ENCODE measurements around the gene LAMTOR3.
A peak's percentile ranks its signal among the peaks of the same experiment; 100 is the strongest.

The LAMTOR3 gene

GRCh38 chr4:99885687-99886086 lies 8.5 kb downstream of the LAMTOR3 start:
- H3K4me3 Mint-ChIP-seq, result no peak overlapping the region
- peaks cover 2 to 7% of the 10 kb centered on the region in 2 donors for H3K4me1 Mint-ChIP-seq (ENCODE audit: low read depth in 2 of 2)
- no peaks in the 10 kb centered on the region for H3K27me3 Mint-ChIP-seq
- H3K27ac Mint-ChIP-seq, result no peak overlapping the region
- H3K9me3 Mint-ChIP-seq, result no peaks in the 10 kb centered on the region
- peaks cover 52% of the 10 kb centered on the region for H3K36me3 Mint-ChIP-seq (ENCODE audit: insufficient read depth)
- DNase-seq (no peak), ATAC-seq (replicated peaks) (no peak)

DNA sequence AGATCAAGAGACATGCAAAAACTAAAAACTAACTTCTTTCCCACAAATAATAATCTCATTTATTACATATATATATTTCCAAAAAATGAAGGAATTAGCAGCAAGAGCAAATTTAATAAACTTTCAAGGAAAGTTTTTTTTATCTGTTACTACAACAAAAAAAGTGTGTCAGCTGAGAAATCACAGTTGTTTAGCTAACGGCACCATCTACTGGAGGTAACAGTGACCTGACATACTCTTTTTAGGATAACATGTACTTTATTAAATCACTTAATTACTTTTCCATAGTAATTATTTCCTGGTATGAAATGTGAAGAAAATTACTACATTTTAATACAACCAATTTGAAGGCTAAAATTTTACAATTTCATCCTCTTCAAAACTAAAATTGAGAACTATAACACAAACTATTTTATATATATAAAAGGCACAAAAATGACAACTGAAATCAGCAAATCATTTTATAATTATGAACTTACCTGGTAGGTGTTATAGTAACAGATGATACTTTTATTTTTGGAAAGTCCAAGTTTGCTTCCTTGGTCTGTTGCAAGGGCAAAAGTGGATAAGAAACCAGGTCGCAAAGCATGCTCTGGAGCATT lies 9.1 kb downstream of the LAMTOR3 start:
- Mint-ChIP-seq H3K9me3 (no peaks in the 10 kb centered on the region), H3K4me3 (no peak overlapping the region), H3K27me3 (no peaks in the 10 kb centered on the region), H3K27ac (no peak overlapping the region), H3K36me3 (ENCODE audit: insufficient read depth) (peaks cover 57% of the 10 kb centered on the region), H3K4me1 (ENCODE audit: low read depth in 2 of 2) (peaks cover 2 to 5% of the 10 kb centered on the region in 2 donors)
- peak; percentile 11 to 16 (median 16) for DNase-seq
- no peak for ATAC-seq (replicated peaks)

- Mint-ChIP-seq H3K4me1 (ENCODE audit: low read depth in 2 of 2) (peaks cover 0 to 4% of the 10 kb centered on the region in 2 donors), H3K36me3 (ENCODE audit: insufficient read depth) (peaks cover 50% of the 10 kb centered on the region), H3K4me3 (no peak overlapping the region), H3K27ac (no peak overlapping the region), H3K9me3 (no peaks in the 10 kb centered on the region), H3K27me3 (no peaks in the 10 kb centered on the region)
- ATAC-seq (replicated peaks) (no peak), DNase-seq (no peak)
These were observed 14.8 kb downstream of the LAMTOR3 start for GRCh38 chr4:99879458-99879857.

DNA sequence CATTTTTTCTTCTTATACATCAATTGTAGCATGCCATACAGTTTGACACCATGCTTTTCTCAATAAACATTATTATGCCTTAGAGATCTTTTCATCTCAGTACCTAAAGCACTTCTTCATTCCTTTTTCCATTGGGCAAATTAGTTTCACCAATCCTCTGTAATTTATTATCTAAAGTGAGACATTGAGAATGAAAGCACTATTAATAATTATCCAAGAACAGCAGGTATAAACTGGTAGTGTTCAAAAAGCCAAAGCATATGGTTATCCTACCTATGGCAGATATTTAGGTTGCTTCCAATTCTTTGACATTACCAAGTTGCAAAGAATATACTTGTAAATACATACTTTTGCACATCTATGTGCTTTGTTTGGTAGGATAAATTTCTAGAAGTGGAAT lies 15.6 kb downstream of the LAMTOR3 start:
- Mint-ChIP-seq H3K27me3 (no peaks in the 10 kb centered on the region), H3K4me3 (no peak overlapping the region), H3K4me1 (ENCODE audit: low read depth in 2 of 2) (peaks cover 0 to 4% of the 10 kb centered on the region in 2 donors), H3K27ac (no peak overlapping the region), H3K36me3 (ENCODE audit: insufficient read depth) (peaks cover 41% of the 10 kb centered on the region), H3K9me3 (no peaks in the 10 kb centered on the region)
- DNase-seq (no peak), ATAC-seq (replicated peaks) (no peak)

DNA sequence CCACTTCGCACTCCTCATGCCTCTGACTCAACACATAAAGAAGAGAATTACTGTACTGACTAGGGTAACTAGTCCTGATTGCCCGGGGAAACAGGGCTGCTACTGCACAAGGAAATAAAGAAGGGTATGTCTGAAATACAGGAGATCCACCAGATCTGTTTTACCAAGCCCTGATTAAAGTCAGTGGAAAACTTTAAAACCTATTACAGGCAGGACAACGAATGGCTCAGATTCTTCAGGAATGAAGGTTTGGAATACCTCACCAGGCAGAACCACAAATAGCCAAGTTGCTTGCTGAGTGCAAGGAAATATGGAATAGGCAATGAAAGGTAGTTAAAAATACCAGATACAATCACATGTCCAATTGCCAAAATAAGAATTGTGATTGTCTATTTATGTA lies 17.3 kb downstream of the LAMTOR3 start:
- Mint-ChIP-seq H3K27ac (no peak overlapping the region), H3K4me1 (ENCODE audit: low read depth in 2 of 2) (peaks cover 0 to 4% of the 10 kb centered on the region in 2 donors), H3K9me3 (no peaks in the 10 kb centered on the region), H3K27me3 (no peaks in the 10 kb centered on the region), H3K4me3 (no peak overlapping the region), H3K36me3 (ENCODE audit: insufficient read depth) (peaks cover 32% of the 10 kb centered on the region)
- DNase-seq (no peak), ATAC-seq (replicated peaks) (no peak)

DNA sequence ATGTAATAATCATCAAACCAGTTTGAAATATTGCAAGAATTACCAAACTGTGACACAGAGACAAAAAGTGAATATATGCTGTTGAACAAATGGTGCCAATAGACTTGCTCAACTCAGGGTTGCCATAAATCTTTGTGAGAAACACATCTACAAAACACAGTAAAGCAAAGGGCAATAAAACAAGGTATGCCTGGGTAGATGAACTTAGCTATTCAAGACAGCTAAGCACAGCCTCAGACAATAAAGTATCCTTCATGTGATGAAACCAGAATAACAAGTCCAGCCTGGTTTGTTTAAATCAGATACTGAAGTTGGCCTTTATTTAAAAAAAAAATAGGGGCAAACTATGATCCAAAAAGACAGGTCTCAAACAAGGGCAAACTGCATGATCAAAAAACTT lies 19.2 kb downstream of the LAMTOR3 start:
- H3K4me3 Mint-ChIP-seq, result no peak overlapping the region
- H3K36me3 Mint-ChIP-seq (ENCODE audit: insufficient read depth), result peaks cover 13% of the 10 kb centered on the region
- peaks cover 0 to 4% of the 10 kb centered on the region in 2 donors for H3K4me1 Mint-ChIP-seq (ENCODE audit: low read depth in 2 of 2)
- ATAC-seq (replicated peaks) (no peak), DNase-seq (no peak)
- H3K27ac Mint-ChIP-seq, result peak overlapping the region in 1 of 2 donors; percentile 25
- no peaks in the 10 kb centered on the region for H3K9me3 Mint-ChIP-seq
- H3K27me3 Mint-ChIP-seq, result no peaks in the 10 kb centered on the region

GRCh38 chr4:99872570-99872969 lies 21.7 kb downstream of the LAMTOR3 start:
- Mint-ChIP-seq H3K9me3 (no peaks in the 10 kb centered on the region), H3K27ac (no peak overlapping the region)

DNA sequence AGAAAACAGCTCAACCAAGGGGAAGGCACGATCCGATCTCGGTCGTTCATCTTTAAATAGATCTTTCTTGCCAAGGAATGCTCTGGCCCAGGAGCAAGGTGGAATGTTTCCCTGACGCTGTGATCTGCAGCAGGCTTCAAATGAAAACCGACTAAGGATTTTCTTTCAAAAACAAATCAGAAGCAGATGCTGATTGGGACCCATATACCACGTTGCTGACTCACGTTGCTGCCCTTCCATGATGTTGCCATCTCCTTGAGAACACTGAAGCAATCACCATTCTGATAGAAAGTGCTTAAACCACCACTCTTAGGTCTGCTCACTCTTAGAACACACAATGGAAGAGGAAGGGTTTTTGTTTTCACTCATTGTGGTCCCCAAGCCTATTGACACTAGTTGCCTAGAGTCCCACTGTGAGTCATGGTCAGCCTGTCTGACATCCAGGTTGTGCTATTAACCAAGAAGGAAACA lies 26.1 kb downstream of the LAMTOR3 start:
- Mint-ChIP-seq H3K9me3 (no peaks in the 10 kb centered on the region), H3K4me3 (no peak overlapping the region), H3K4me1 (ENCODE audit: low read depth in 2 of 2) (no peaks in the 10 kb centered on the region), H3K36me3 (ENCODE audit: insufficient read depth) (peaks cover 11% of the 10 kb centered on the region), H3K27ac (no peak overlapping the region), H3K27me3 (no peaks in the 10 kb centered on the region)
- no peak for DNase-seq
- no peak for ATAC-seq (replicated peaks)

More at GRCh38 chr4:99872570-99872969, 21.7 kb downstream of the LAMTOR3 start:
- no peaks in the 10 kb centered on the region for H3K36me3 Mint-ChIP-seq (ENCODE audit: insufficient read depth)
- DNase-seq, result no peak
- H3K4me3 Mint-ChIP-seq, result no peak overlapping the region
- no peak for ATAC-seq (replicated peaks)
- H3K4me1 Mint-ChIP-seq (ENCODE audit: low read depth in 2 of 2), result peaks cover 0 to 4% of the 10 kb centered on the region in 2 donors
- H3K27me3 Mint-ChIP-seq, result no peaks in the 10 kb centered on the region

DNA sequence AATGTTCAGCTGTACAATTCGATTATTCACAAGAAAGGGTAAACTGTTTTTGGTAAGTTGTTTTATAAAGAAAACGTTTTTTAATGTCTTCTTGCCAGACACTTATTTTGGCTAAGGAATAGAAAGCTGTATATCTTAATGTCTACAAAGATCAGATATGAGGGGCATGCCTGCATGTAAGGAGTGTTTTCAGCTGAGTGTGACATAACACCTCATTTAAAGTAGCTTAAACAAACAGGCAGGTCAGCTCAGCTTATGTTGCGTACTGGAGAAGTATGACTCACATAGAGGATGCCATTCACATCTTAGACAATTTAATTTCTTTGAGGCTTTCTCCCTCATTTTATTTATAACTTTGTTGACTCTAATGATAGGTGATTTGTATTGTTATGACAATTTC lies 30.4 kb downstream of the LAMTOR3 start:
- no peak for ATAC-seq (replicated peaks)
- no peaks in the 10 kb centered on the region for H3K4me1 Mint-ChIP-seq (ENCODE audit: low read depth in 2 of 2)
- peaks cover 12% of the 10 kb centered on the region for H3K36me3 Mint-ChIP-seq (ENCODE audit: insufficient read depth)
- no peaks in the 10 kb centered on the region for H3K9me3 Mint-ChIP-seq
- H3K4me3 Mint-ChIP-seq, result no peak overlapping the region
- no peak overlapping the region for H3K27ac Mint-ChIP-seq
- H3K27me3 Mint-ChIP-seq, result no peaks in the 10 kb centered on the region
- DNase-seq, result no peak

GRCh38 chr4:99861120-99861905 lies 32.9 kb downstream of the LAMTOR3 start:
- no peaks in the 10 kb centered on the region for H3K9me3 Mint-ChIP-seq
- H3K27ac Mint-ChIP-seq, result no peak overlapping the region
- ATAC-seq (replicated peaks), result no peak
- H3K36me3 Mint-ChIP-seq (ENCODE audit: insufficient read depth), result peaks cover 8% of the 10 kb centered on the region
- peaks cover under 1 to 2% of the 10 kb centered on the region in 2 donors for H3K4me1 Mint-ChIP-seq (ENCODE audit: low read depth in 2 of 2)
- no peaks in the 10 kb centered on the region for H3K27me3 Mint-ChIP-seq
- DNase-seq, result no peak
- H3K4me3 Mint-ChIP-seq, result no peak overlapping the region

- no peaks in the 10 kb centered on the region for H3K27me3 Mint-ChIP-seq
- DNase-seq (no peak), ATAC-seq (replicated peaks) (no peak)
- H3K4me3 Mint-ChIP-seq, result no peak overlapping the region
- H3K27ac Mint-ChIP-seq, result no peak overlapping the region
- peaks cover 4 to 7% of the 10 kb centered on the region in 2 donors for H3K4me1 Mint-ChIP-seq (ENCODE audit: low read depth in 2 of 2)
- H3K9me3 Mint-ChIP-seq, result no peaks in the 10 kb centered on the region
- peaks cover 3% of the 10 kb centered on the region for H3K36me3 Mint-ChIP-seq (ENCODE audit: insufficient read depth)
These were observed 33.7 kb downstream of the LAMTOR3 start for GRCh38 chr4:99860521-99860920.

GRCh38 chr4:99859618-99860017 lies 34.6 kb downstream of the LAMTOR3 start:
- no peak overlapping the region for H3K4me3 Mint-ChIP-seq
- H3K9me3 Mint-ChIP-seq, result no peaks in the 10 kb centered on the region
- H3K27me3 Mint-ChIP-seq, result no peaks in the 10 kb centered on the region
- no peak overlapping the region for H3K27ac Mint-ChIP-seq
- H3K36me3 Mint-ChIP-seq (ENCODE audit: insufficient read depth), result peaks cover 3% of the 10 kb centered on the region
- ATAC-seq (replicated peaks), result no peak
- peaks cover 4 to 12% of the 10 kb centered on the region in 2 donors for H3K4me1 Mint-ChIP-seq (ENCODE audit: low read depth in 2 of 2)
- DNase-seq, result no peak

GRCh38 chr4:99857307-99857706 lies 36.9 kb downstream of the LAMTOR3 start:
- peaks cover 3% of the 10 kb centered on the region for H3K36me3 Mint-ChIP-seq (ENCODE audit: insufficient read depth)
- no peak overlapping the region for H3K27ac Mint-ChIP-seq
- DNase-seq (no peak), ATAC-seq (replicated peaks) (no peak)
- no peaks in the 10 kb centered on the region for H3K27me3 Mint-ChIP-seq
- H3K4me1 Mint-ChIP-seq (ENCODE audit: low read depth in 2 of 2), result peaks cover 5 to 12% of the 10 kb centered on the region in 2 donors
- no peaks in the 10 kb centered on the region for H3K9me3 Mint-ChIP-seq
- H3K4me3 Mint-ChIP-seq, result no peak overlapping the region

- Mint-ChIP-seq H3K9me3 (no peaks in the 10 kb centered on the region), H3K27me3 (no peaks in the 10 kb centered on the region), H3K27ac (peak overlapping the region; percentile 0 to 10), H3K36me3 (ENCODE audit: insufficient read depth) (peaks cover 3% of the 10 kb centered on the region), H3K4me1 (ENCODE audit: low read depth in 2 of 2) (peaks cover 9 to 18% of the 10 kb centered on the region in 2 donors), H3K4me3 (peak overlapping the region in 1 of 2 donors; percentile 53)
- ATAC-seq (replicated peaks) (peak; percentile 46), DNase-seq (no peak)
These were observed 38.1 kb downstream of the LAMTOR3 start for GRCh38 chr4:99856166-99856565.

Measured in effector memory CD8-positive, alpha-beta T cell (primary cell).